ENCODE measurements around the gene ACTMAP. TPM values are rescaled to one million over a fixed set of nuclear protein-coding genes. Genes with fewer than 3 reads are reported as not detected.
"Not testable (repeated sequence)": the region's sequence is repeated elsewhere in the genome, so short reads cannot be mapped to it uniquely, and the experiment has no call there.

Gene ACTMAP
- total RNA-seq, 1 donor from 2014 or later, result 3.3 TPM

DNA sequence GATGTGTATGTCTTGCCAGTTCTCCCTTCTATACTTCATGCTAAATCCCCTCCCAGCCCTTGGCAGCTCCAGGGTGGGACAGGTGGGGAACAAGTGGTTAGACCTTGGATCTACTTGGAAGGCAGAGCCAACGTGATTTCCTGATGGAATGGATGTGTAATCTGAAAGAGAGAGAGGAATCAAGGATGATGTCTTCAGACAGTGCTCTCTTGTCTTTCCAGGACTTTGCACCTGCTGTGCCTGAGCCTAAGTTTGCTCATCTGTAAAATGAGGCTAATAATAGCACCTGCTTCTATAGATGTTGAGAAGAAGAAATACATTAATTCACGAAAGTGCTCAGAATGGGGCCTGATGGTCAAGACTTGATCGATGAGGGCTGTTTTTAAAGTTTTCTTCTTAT is 41.7 kb upstream of the ACTMAP start:
- no peak overlapping the region for H3K4me3 ChIP-seq (ENCODE audit: low read depth, low read length)
- DNase-seq (ENCODE audit: low read depth), result no peak
- TF ChIP-seq, protein P1, sequence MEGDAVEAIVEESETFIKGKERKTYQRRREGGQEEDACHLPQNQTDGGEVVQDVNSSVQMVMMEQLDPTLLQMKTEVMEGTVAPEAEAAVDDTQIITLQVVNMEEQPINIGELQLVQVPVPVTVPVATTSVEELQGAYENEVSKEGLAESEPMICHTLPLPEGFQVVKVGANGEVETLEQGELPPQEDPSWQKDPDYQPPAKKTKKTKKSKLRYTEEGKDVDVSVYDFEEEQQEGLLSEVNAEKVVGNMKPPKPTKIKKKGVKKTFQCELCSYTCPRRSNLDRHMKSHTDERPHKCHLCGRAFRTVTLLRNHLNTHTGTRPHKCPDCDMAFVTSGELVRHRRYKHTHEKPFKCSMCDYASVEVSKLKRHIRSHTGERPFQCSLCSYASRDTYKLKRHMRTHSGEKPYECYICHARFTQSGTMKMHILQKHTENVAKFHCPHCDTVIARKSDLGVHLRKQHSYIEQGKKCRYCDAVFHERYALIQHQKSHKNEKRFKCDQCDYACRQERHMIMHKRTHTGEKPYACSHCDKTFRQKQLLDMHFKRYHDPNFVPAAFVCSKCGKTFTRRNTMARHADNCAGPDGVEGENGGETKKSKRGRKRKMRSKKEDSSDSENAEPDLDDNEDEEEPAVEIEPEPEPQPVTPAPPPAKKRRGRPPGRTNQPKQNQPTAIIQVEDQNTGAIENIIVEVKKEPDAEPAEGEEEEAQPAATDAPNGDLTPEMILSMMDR (conservative IDR thresholded peaks at IDR 0.05; ENCODE audit: low read depth, low read length), result no peak

DNA sequence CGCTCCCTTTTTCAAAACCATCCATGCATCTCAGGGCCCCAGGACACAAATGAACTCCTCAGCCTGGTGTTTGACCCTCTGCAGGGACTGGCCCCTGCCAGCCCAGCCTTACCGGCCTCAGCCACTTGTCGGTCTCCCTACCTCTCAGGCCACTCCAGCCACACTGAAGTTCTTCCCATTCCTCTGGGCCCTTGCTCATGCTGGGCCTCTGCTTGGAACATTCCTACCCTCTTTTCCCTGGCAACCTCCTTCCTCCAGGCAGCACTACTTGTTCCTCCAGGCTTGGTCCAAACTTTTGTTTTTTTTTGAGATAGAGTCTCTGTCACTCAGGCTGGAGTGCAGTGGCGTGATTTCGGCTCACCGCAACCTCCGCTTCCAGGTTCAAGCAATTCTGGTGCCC is 41.1 kb upstream of the ACTMAP start:
- DNase-seq (ENCODE audit: low read depth), result no peak
- H3K4me3 ChIP-seq (ENCODE audit: low read depth, low read length), result no peak overlapping the region
- TF ChIP-seq, protein P1 (conservative IDR thresholded peaks at IDR 0.05; ENCODE audit: low read depth, low read length), result no peak

DNA sequence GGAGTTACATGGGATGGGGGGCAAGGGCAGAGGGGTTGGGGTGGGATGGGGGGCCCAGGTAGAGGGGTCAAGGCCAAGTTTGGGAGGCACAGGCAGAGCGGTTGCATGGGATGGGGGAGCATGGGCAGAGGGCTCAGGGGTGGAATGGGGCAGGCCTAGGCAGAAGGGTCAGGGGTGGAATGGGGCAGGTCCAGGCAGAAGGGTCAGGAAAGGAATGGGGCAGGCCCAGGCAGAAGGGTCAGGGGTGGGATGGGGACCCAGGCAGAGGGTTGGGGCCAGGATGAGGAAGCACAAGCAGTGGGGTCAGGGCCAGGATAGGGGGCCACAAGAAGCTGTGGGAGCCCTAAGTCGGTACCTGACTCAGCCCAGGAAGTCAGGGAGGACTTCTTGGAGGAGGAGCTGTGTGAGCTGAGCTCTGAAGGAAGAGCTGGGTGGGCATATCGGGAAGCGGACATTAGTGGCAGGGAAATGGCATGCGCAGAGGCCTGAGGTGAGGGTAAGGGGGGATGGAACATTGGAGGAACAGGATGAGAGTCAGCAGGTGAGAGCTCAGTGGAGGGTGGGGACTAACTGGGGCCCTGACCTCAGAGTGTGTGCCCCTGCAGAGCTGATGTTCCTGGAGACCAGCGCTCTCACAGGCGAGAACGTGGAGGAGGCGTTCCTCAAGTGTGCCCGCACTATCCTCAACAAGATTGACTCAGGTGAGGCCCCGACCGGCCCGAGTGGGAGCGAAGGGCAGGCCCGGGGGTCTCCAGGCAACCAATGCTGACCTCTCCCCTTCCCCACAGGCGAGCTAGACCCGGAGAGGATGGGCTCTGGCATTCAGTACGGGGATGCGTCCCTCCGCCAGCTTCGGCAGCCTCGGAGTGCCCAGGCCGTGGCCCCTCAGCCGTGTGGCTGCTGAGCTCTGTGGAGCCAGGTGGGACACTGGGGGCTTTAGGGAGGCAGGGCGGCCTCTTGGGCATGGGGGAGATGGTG is 36.1 kb upstream of the ACTMAP start:
- no peak for DNase-seq (ENCODE audit: low read depth)
- TF ChIP-seq, protein P1 (conservative IDR thresholded peaks at IDR 0.05; ENCODE audit: low read depth, low read length), result no peak

DNA sequence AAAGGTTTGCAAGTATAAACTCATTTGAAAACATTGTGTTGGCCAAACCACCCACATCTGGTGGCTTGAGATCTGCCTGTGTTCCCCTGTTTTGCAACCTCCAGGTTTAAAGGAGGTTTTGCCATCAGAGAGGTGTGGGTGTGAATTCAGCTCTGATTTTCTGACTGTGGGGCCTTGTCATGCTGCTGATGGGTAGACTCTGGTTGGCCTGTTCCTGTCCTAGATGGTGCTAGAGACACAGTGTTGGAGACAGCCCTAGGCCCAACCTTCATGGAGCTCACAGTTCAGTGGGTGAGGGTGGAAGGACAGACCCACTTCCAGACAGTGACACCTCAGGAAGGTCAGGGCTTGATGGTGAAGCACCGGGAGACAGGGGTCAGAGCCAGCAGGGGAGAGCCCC is 35.2 kb upstream of the ACTMAP start:
- H3K4me3 ChIP-seq (ENCODE audit: low read depth, low read length), result no peak overlapping the region
- TF ChIP-seq, protein P1 (conservative IDR thresholded peaks at IDR 0.05; ENCODE audit: low read depth, low read length), result no peak
- DNase-seq (ENCODE audit: low read depth), result no peak

More for the DNA sequence above, 36.1 kb upstream of the ACTMAP start:
- no peak overlapping the region for H3K4me3 ChIP-seq (ENCODE audit: low read depth, low read length)

DNA sequence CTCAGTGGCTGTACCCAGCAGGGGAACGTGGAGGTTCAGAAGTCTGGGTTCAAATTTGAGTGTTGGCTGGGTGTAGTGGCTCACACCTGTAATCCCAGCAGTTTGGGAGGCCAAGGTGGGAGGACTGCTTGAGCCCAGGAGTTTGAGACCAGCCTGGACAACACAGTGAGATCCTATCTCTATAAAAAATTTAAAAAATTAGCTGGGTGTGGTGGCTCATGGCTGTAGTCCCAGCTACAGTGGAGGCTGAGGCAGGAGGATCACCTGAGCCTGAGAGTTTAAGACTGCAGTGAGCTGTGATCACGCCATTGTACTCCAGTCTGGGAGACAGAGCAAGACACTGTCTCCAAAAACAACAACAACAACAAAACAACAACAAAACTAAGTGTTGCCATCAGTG is 33.9 kb upstream of the ACTMAP start:
- not testable (repeated sequence) for H3K4me3 ChIP-seq (ENCODE audit: low read depth, low read length); DNase-seq (ENCODE audit: low read depth)

DNA sequence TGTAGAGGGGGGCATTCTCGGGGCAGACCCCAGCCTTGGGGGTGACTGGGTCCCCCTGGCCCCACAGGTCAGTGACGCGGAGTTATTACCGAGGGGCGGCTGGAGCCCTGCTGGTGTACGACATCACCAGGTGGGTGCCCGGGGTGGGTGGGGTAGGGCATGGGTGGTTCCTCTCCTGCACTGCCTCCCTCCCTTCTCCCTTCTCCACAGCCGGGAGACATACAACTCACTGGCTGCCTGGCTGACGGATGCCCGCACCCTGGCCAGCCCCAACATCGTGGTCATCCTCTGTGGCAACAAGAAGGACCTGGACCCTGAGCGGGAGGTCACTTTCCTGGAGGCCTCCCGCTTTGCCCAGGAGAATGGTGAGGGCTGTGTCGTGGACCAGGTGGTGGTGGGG is 33.4 kb upstream of the ACTMAP start:
- TF ChIP-seq, protein P1 (conservative IDR thresholded peaks at IDR 0.05; ENCODE audit: low read depth, low read length), result no peak
- H3K4me3 ChIP-seq (ENCODE audit: low read depth, low read length), result no peak overlapping the region
- no peak for DNase-seq (ENCODE audit: low read depth)

DNA sequence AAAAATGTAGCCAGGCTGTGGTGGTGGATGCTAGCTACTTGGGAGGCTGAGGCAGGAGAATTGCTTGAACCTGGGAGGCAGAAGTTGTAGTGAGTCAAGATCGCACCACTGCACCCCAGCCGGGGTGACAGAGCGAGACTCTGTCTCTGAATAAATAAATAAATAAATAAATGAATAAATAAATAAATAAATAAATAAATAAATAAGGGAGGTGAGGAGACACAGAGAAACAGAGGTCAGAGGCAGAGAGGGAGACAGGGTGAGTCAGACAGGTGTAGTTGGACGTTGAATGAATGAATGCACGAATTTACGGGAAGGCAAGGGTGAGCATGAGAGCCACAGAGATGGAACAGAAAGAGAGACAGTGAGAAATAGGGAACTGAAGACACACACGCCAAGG is 30.9 kb upstream of the ACTMAP start:
- H3K4me3 ChIP-seq (ENCODE audit: low read depth, low read length), result no peak overlapping the region

More for the DNA sequence above, 30.9 kb upstream of the ACTMAP start:
- no peak for DNase-seq (ENCODE audit: low read depth)
- TF ChIP-seq, protein P1 (conservative IDR thresholded peaks at IDR 0.05; ENCODE audit: low read depth, low read length), result no peak
